AG09319 (cell line): ENCODE measurements around the gene FCSK.

Experiments
- DNase-seq: peaks from one replicate; pipeline ENCODE4 v3.0.0-alpha.2; 2010; ENCODE audit warnings: low read depth; ENCODE audit errors: extremely low read depth
- CTCF ChIP-seq: IDR thresholded peaks from 2 replicates; pipeline ENCODE4 v1.5.1; 2011; ENCODE audit warnings: low read depth, mild to moderate bottlenecking, inconsistent platforms, low read length, moderate library complexity

Gene FCSK

DNA sequence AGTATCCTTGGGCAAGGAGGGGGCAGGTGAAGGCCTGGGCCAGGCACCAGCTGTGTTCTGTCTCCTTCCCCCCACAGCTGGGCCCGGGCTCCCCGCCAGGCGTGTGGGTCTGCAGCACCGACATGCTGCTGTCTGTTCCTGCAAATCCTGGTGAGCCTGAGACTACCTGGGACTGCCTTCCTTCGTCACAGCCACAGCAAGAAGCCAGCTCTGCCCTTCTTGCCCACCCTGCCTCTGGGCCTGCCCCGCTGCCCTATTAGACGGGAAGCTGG lies 12.3 kb downstream of the FCSK start:
- DNase-seq, result no peak
- no peak for TF ChIP-seq CTCF

GRCh38 chr16:70467113-70467512 lies 12.7 kb downstream of the FCSK start:
- no peak for TF ChIP-seq CTCF
- no peak for DNase-seq

DNA sequence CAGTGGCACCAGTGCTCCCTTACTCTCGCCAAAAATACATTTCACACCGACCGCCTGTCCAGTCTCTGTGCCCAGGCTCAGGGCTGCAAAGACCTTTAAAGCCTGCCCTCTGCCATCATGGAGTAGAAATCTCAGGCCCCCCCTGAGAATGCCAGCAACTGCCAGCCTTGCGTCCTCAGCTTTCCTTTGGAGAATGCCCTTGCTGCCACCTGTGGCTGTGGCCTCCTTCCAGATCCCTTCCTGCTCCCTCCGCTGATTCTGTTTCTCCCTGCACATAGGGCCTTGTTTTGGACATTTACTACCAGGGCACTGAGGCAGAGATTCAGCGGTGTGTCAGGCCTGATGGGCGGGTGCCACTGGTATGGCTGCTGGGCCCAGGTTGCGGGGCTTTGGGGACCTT lies 13.2 kb downstream of the FCSK start:
- DNase-seq, result no peak
- no peak for TF ChIP-seq CTCF

DNA sequence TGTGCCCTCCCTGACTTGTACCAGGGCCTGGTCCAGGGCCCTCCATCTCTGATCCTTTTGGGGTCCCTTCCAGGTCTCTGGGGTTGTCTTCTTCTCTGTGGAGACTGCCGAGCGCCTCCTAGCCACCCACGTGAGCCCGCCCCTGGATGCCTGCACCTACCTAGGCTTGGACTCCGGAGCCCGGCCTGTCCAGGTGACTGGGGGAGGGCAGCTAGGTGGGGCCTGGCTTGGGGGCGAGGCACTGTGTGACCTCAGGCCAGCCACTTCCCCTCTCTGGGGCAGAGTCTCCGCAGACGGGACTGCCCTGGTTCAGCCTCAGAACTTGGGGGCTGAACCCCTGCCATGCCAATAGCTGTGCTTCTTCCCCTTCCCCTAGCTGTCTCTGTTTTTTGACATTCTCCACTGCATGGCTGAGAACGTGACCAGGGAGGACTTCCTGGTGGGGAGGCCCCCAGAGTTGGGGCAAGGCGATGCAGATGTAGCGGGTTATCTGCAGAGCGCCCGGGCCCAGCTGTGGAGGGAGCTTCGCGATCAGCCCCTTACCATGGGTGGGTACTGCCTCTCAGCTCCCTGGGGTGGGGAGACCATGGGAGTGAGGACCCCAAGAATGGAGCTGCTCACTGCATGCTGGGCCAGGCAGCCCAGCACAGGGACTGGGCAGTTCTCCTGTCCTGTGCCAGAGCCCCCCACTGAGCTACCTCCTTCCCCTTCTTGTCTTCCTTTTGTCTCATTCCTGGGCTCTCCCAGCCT lies 14.6 kb downstream of the FCSK start:
- no peak for TF ChIP-seq CTCF
- no peak for DNase-seq

GRCh38 chr16:70470141-70470926 lies 15.9 kb downstream of the FCSK start:
- no peak for DNase-seq
- no peak for TF ChIP-seq CTCF

DNA sequence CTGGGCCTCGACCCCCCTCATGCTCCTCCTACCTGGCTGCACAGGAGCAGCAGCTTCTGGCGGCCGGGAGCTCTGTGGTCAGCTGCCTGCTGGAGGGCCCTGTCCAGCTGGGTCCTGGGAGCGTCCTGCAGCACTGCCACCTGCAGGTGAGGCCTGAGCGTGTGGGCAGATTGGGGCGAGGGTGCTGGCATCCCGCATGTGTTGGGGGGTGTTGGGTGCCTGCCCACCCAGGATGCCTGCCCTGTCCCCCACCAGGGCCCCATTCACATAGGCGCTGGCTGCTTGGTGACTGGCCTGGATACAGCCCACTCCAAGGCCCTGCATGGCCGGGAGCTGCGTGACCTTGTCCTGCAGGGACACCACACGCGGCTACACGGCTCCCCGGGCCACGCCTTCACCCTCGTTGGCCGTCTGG lies 16.5 kb downstream of the FCSK start:
- peak; percentile 41 for TF ChIP-seq CTCF
- DNase-seq, result no peak

GRCh38 chr16:70472786-70473433 lies 18.5 kb downstream of the FCSK start:
- DNase-seq, result no peak
- no peak for TF ChIP-seq CTCF
